Endometrial microvascular endothelial cells (primary cell): ENCODE results near the gene CD247. TPM values are rescaled to one million over a fixed set of nuclear protein-coding genes. Genes with fewer than 3 reads are reported as not detected.

Experiments used
- in situ Hi-C: cut with HindIII; loops from 2 replicates; pipeline ENCODE4 v1.10.0; 2017; ENCODE audit warnings: low sequenced_read_pairs, low pct_unique_long_range_greater_than_20kb; ENCODE audit errors: inconsistent ontology term
- total RNA-seq: library from RNA; depleted of rRNA; stranded (reverse); fragments of >200 nt; gene quantifications from one replicate; pipeline ENCODE4 v1.2.3, GENCODE V29; 2015; ENCODE audit errors: inconsistent ontology term

The CD247 gene
- total RNA-seq, 1 donor from 2014 or later: not detected

GRCh38 chr1:167431909-167432650, 86.2 kb downstream of the CD247 start:
- in situ Hi-C loops: no loop called here

- in situ Hi-C loops: no loop called here
Observed at GRCh38 chr1:167431261-167431908, 86.9 kb downstream of the CD247 start.

- in situ Hi-C loops: no loop called here
Observed at GRCh38 chr1:167430849-167431242, 87.5 kb downstream of the CD247 start.

GRCh38 chr1:167430134-167430848, 88.0 kb downstream of the CD247 start:
- in situ Hi-C loops: no loop called here

- in situ Hi-C loops: no loop called here
Observed at GRCh38 chr1:167429612-167430011, 88.7 kb downstream of the CD247 start.

GRCh38 chr1:167428395-167428794, 89.9 kb downstream of the CD247 start:
- in situ Hi-C loops: no loop called here

GRCh38 chr1:167427848-167428247, 90.5 kb downstream of the CD247 start:
- in situ Hi-C loops: no loop called here

- in situ Hi-C loops: no loop called here
Observed at GRCh38 chr1:167426716-167427115, 91.6 kb downstream of the CD247 start.

GRCh38 chr1:167425482-167425881, 92.8 kb downstream of the CD247 start:
- in situ Hi-C loops: no loop called here

- in situ Hi-C loops: no loop called here
Observed at GRCh38 chr1:167423684-167424619, 94.4 kb downstream of the CD247 start.

GRCh38 chr1:167420510-167420909, 97.8 kb downstream of the CD247 start:
- in situ Hi-C loops: no loop called here

- in situ Hi-C loops: no loop called here
Observed at GRCh38 chr1:167419245-167419644, 99.1 kb downstream of the CD247 start.

GRCh38 chr1:167418391-167418790, 99.9 kb downstream of the CD247 start:
- in situ Hi-C loops: no loop called here

GRCh38 chr1:167416506-167416905, 101.8 kb downstream of the CD247 start:
- in situ Hi-C loops: no loop called here

GRCh38 chr1:167413328-167413727, 105.0 kb downstream of the CD247 start:
- in situ Hi-C loops: no loop called here

GRCh38 chr1:167412920-167413319, 105.4 kb downstream of the CD247 start:
- in situ Hi-C loops: no loop called here

GRCh38 chr1:167412072-167412471, 106.3 kb downstream of the CD247 start:
- in situ Hi-C loops: no loop called here

- in situ Hi-C loops: no loop called here
Observed at GRCh38 chr1:167409183-167409582, 109.1 kb downstream of the CD247 start.

GRCh38 chr1:167408355-167408754, 110.0 kb downstream of the CD247 start:
- in situ Hi-C loops: no loop called here
